ENCODE data around the gene MRPL53. TPM values are rescaled to one million over a fixed set of nuclear protein-coding genes. Genes with fewer than 3 reads are reported as not detected.

Gene MRPL53
- total RNA-seq, 1 donor from 2014 or later, result 81.3 TPM

DNA sequence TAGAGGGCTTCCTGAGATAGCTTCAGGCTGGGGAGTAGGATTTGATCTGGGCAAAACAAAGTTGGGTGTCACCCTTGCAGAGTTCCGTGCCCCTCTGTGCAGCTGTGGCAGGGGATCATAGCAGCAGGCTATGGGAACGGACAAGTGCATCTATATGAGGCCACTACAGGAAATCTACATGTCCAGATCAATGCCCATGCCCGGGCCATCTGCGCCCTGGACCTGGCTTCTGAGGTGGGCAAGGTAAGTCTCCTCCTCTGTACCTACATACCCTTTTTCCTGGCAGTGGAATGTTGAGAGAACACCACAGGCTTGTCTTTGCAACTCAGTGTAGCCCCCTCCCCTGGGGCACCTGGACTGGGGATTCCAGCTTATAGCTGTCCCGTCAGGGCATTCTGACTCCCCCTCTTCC lies 47.5 kb downstream of the MRPL53 start:
- H3K4me3 ChIP-seq, result no peak overlapping the region
- H3K36me3 ChIP-seq, result peaks cover 45% of the 10 kb centered on the region
- no peaks in the 10 kb centered on the region for H3K9me3 ChIP-seq
- TF ChIP-seq, protein P1, sequence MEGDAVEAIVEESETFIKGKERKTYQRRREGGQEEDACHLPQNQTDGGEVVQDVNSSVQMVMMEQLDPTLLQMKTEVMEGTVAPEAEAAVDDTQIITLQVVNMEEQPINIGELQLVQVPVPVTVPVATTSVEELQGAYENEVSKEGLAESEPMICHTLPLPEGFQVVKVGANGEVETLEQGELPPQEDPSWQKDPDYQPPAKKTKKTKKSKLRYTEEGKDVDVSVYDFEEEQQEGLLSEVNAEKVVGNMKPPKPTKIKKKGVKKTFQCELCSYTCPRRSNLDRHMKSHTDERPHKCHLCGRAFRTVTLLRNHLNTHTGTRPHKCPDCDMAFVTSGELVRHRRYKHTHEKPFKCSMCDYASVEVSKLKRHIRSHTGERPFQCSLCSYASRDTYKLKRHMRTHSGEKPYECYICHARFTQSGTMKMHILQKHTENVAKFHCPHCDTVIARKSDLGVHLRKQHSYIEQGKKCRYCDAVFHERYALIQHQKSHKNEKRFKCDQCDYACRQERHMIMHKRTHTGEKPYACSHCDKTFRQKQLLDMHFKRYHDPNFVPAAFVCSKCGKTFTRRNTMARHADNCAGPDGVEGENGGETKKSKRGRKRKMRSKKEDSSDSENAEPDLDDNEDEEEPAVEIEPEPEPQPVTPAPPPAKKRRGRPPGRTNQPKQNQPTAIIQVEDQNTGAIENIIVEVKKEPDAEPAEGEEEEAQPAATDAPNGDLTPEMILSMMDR (IDR thresholded peaks at IDR 0.05), result no peak
- no peaks in the 10 kb centered on the region for H3K27me3 ChIP-seq (ENCODE audit: low read depth)
- DNase-seq, result no peak
- intact Hi-C loops (cut with DNase I), result no loop called here
- peaks cover 17% of the 10 kb centered on the region for H3K4me1 ChIP-seq
- no peak overlapping the region for H3K27ac ChIP-seq
- no peak for ATAC-seq

DNA sequence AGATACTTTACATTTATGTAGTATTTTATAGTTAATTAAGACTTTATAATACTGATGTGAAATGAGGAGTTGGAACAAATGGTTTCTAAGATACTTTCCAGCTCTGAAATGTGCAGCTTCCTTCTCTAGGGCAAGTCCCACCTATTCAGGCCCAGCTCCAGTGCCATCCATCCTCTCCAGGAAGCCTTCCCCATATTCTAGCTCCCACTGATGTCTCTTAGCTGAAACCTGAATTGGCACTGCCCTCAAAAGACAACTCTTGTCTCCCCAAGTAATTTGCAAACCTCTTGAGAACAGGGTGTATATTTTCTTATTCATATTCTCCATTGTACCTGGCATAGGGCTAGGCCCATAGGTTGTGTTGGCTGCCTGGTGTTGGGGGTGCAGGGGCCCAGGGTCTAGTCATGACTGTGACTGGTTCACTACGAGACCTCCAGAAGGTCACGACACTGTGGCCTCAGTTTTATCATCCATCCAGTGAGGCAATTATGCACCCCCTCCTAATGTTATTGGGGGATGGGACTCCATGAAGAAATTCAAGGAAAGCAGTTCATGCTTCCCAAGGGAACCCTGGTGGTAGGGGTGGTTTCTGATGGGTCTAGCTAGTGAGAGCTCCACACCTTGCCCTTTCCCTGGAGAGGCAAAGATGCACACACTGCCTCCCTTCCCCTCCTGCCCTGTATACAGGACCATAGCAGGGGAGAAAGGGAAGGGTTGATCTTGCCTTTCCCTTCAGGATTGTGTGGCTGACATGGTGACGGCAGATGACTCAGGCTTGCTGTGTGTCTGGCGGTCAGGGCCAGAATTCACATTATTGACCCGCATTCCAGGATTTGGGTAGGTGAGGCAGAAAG lies 48.1 kb downstream of the MRPL53 start:
- intact Hi-C loops (cut with DNase I), result no loop called here
- no peaks in the 10 kb centered on the region for H3K27me3 ChIP-seq (ENCODE audit: low read depth)
- ATAC-seq (no peak), DNase-seq (no peak)
- TF ChIP-seq, protein P1 (IDR thresholded peaks at IDR 0.05), result no peak
- H3K27ac ChIP-seq, result no peak overlapping the region
- H3K4me3 ChIP-seq, result no peak overlapping the region
- no peaks in the 10 kb centered on the region for H3K9me3 ChIP-seq
- peaks cover 17% of the 10 kb centered on the region for H3K4me1 ChIP-seq
- H3K36me3 ChIP-seq, result peaks cover 39% of the 10 kb centered on the region

DNA sequence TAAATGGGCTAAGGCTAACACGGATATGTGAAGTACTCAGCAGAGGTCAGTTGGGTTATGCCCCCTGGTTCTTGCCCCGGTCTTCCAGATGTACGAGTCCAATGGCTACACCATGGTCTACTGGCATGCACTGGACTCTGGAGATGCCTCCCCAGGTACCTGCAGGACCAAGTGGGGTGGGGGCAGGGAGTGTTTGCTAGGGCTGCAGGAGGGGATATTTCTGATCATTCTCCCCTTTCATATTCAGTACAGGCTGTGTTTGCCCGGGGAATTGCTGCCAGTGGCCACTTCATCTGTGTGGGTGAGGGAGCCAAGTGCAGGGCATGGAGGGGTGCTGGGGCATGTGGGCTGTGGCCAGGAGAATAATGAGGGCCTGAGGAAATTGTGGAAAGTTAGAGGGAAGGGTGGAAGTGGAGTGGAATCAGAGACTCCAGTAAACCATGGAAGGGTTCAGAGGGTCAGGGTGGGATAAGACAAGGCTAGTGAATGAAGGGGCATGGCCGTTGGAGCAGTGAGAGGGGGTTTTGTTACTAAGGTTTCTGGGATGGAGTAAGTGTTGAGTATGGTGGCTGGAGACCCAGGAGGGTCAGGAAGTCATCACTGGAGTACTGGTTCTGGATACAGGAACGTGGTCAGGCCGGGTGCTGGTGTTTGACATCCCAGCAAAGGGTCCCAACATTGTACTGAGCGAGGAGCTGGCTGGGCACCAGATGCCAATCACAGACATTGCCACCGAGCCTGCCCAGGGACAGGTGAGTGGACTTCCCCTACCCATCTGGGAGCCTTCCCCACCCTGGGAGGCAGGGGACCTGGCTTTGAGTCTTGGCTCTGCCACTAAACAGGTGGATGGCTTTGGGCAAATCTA lies 49.0 kb downstream of the MRPL53 start:
- ATAC-seq, result no peak
- Histone ChIP-seq H3K4me3 (no peak overlapping the region), H3K27ac (no peak overlapping the region), H3K9me3 (no peaks in the 10 kb centered on the region), H3K27me3 (ENCODE audit: low read depth) (no peaks in the 10 kb centered on the region), H3K4me1 (peaks cover 23% of the 10 kb centered on the region), H3K36me3 (peaks cover 30% of the 10 kb centered on the region)
- intact Hi-C loops (cut with DNase I), result no loop called here
- TF ChIP-seq, protein P1 (IDR thresholded peaks at IDR 0.05), result no peak
- DNase-seq, result no peak

Other genes starting within 250 kb of the MRPL53 start
- gene SLC4A5, start 129.3 kb downstream of the MRPL53 start, total RNA-seq, result 4.2 TPM
- gene DCTN1, start 92.4 kb downstream of the MRPL53 start, total RNA-seq, result 142 TPM
- 10.0 TPM for gene C2orf81, start 51.1 kb downstream of the MRPL53 start, total RNA-seq
- 14.5 TPM for gene WDR54, start 51.0 kb downstream of the MRPL53 start, total RNA-seq
- 27.5 TPM for gene RTKN, start 30.7 kb downstream of the MRPL53 start, total RNA-seq
- gene INO80B, start 17.6 kb downstream of the MRPL53 start, total RNA-seq, result 38.4 TPM
- gene WBP1, start 14.2 kb downstream of the MRPL53 start, total RNA-seq, result 60.1 TPM
- gene MOGS, start 7.3 kb downstream of the MRPL53 start, total RNA-seq, result 50.9 TPM
- gene CCDC142, start 10.3 kb upstream of the MRPL53 start, total RNA-seq, result 20.2 TPM
- 23.0 TPM for gene TTC31, start 10.4 kb upstream of the MRPL53 start, total RNA-seq
- 1.5 TPM for gene LBX2, start 26.9 kb upstream of the MRPL53 start, total RNA-seq
- gene PCGF1, start 35.0 kb upstream of the MRPL53 start, total RNA-seq, result 28.4 TPM
- gene TLX2, start 41.8 kb upstream of the MRPL53 start, total RNA-seq, result not detected
- 0.44 TPM for gene DQX1, start 53.6 kb upstream of the MRPL53 start, total RNA-seq
- gene AUP1, start 57.0 kb upstream of the MRPL53 start, total RNA-seq, result 122 TPM
- gene HTRA2, start 57.3 kb upstream of the MRPL53 start, total RNA-seq, result 34.3 TPM
- 12.1 TPM for gene LOXL3, start 81.3 kb upstream of the MRPL53 start, total RNA-seq
- 38.4 TPM for gene DOK1, start 82.0 kb upstream of the MRPL53 start, total RNA-seq
- gene M1AP, start 175.7 kb upstream of the MRPL53 start, total RNA-seq, result 1.8 TPM
- gene SEMA4F, start 181.6 kb upstream of the MRPL53 start, total RNA-seq, result 12.0 TPM